Measurements from ENCODE around the gene KCNJ9. TPM values are rescaled to one million over a fixed set of nuclear protein-coding genes. Genes with fewer than 3 reads are reported as not detected.
A peak's percentile ranks its signal among the peaks of the same experiment; 100 is the strongest.

KCNJ9 gene
- total and polyA plus RNA-seq, 2 donors (not counting 3 experiments of a cell fraction or from before 2014, with no cell fraction given), result not detected

DNA sequence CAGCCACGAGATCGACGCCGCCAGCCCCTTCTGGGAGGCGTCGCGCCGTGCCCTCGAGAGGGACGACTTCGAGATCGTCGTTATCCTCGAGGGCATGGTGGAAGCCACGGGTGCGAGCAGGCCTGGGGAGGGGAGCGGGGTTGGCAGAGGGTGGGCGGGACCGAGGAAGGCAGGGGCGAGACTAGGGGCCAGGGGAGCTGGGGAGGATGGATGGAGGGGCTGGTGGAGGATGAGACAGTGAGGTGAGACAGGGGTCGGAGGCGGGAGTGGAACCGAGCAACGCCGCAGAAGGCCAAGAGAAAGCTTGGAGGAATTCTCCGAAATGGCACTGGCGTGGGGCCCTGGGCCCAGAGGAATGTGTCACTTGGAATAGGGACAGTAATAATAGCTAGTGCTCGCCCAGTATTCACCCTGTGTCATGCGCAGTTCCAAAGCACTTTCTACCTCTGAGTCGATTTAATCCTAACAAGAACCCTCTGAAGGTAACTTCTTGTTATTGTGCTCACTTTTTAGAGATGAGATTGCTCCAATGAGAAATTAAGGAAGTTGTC is 3.5 kb downstream of the KCNJ9 start:
- POLR2A ChIA-PET, result no interaction called here
- dilution Hi-C loops (cut with MboI; ENCODE audit: extremely low pct_ligation_motif_present, low sequenced_read_pairs), result no loop called here
- H4K20me1 ChIP-seq (replicated peaks; ENCODE audit: control insufficient read depth, extremely low read depth, insufficient read depth, low read length), result no peaks in the 10 kb centered on the region
- H3K9me1 ChIP-seq (replicated peaks; ENCODE audit: control insufficient read depth, extremely low read depth, insufficient read depth, low read length), result no peaks in the 10 kb centered on the region
- no peaks in the 10 kb centered on the region for H3K4me1 ChIP-seq (ENCODE audit: control insufficient read depth, extremely low read depth, insufficient read depth, low read length)
- H3K36me3 ChIP-seq (ENCODE audit: control insufficient read depth in 2 of 2, extremely low read depth in 1 of 2, insufficient read depth in 2 of 2, low read length in 2 of 2), result no peaks in the 10 kb centered on the region
- no peak for TF ChIP-seq MYC (IDR thresholded peaks at IDR 0.05; ENCODE audit: low read depth, low read length)
- no peak for TF ChIP-seq POLR2A (IDR thresholded peaks at IDR 0.05; ENCODE audit: low read depth, low read length)
- H2AFZ ChIP-seq (ENCODE audit: low read depth, low read length), result no peak overlapping the region
- CTCF ChIA-PET, result interaction anchor here (0.6 to 5.2 kb wide), 14 partner anchors 12 to 952 kb away, joined by 3 to 75 read pairs (median 16); partner anchors contain the start of gene IGSF8
- no TSS peak for BruUV-seq (replicated peaks)
- FAIRE-seq, result no peak
- no peak for DNase-seq (ENCODE audit: low read depth, low spot score)
- intact Hi-C loops (cut with micrococcal nuclease), result loop anchor here (1.0 kb wide), 2 partner anchors 149 to 291 kb away; no protein-coding TSS in a partner anchor
- no peak overlapping the region for H3K4me3 ChIP-seq (replicated peaks in 1 of 3; ENCODE audit: insufficient read depth in 1 of 3, low read depth in 1 of 3, low read length in 3 of 3)
- H3K27ac ChIP-seq (ENCODE audit: insufficient read depth, low read depth, low read length), result no peak overlapping the region
- peaks cover 44 to 46% of the 10 kb centered on the region in 2 experiments for H3K27me3 ChIP-seq (ENCODE audit: control insufficient read depth in 2 of 2, insufficient read depth in 2 of 2, low read length in 2 of 2)
- no peak overlapping the region for H3K9ac ChIP-seq (replicated peaks; ENCODE audit: extremely low read depth, insufficient read depth, low read length)
- H3K4me2 ChIP-seq (ENCODE audit: insufficient read depth, low read length), result no peak overlapping the region
- H3K9me3 ChIP-seq (replicated peaks; ENCODE audit: control insufficient read depth, insufficient read depth, low read length), result no peaks in the 10 kb centered on the region
- no peaks in the 10 kb centered on the region for H3K79me2 ChIP-seq (ENCODE audit: control insufficient read depth, insufficient read depth, low read length)

DNA sequence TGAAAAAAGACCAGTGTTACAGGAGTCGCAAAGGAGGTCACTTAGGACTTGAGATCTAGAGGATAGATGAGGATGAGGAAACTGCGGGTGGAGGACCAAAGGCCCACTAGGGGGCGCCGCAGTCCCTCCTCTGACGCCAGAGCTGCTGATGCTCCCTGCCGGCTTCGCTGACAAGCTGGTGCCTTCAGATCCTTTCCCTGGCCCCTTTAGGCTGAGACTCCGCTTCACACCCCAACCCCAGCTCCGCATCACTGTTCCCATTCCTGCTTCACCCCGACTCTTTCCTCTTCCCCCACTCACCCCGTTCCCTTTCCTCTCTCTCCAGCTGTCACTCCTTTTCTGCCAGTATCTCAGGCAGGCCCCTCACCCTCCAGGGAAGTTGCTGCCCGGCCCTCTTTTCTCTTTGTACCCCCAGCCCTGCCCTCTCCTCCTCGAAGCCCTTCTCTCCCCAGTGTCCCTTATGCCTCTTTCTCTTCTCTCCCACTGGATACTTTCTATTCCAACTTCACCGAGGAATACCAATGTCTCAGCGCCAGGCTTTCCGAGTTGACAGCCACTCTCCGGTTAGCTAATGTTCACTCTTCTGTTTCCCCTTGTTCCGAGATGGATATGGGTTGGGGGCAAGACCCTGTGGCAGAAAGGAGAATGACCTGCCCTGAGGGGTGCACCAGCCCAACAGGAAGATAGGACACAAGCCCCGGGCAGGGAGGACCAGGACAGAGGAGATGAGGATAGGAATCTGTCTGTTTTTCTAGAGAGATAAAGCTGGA is 4.5 kb downstream of the KCNJ9 start:
- H3K9me3 ChIP-seq (replicated peaks; ENCODE audit: control insufficient read depth, insufficient read depth, low read length), result no peaks in the 10 kb centered on the region
- no peaks in the 10 kb centered on the region for H3K36me3 ChIP-seq (ENCODE audit: control insufficient read depth in 2 of 2, extremely low read depth in 1 of 2, insufficient read depth in 2 of 2, low read length in 2 of 2)
- H2AFZ ChIP-seq (ENCODE audit: low read depth, low read length), result no peak overlapping the region
- no TSS peak for BruUV-seq (replicated peaks)
- no peaks in the 10 kb centered on the region for H3K9me1 ChIP-seq (replicated peaks; ENCODE audit: control insufficient read depth, extremely low read depth, insufficient read depth, low read length)
- no peaks in the 10 kb centered on the region for H3K79me2 ChIP-seq (ENCODE audit: control insufficient read depth, insufficient read depth, low read length)
- H3K4me3 ChIP-seq (replicated peaks in 1 of 3; ENCODE audit: insufficient read depth in 1 of 3, low read depth in 1 of 3, low read length in 3 of 3), result no peak overlapping the region
- TF ChIP-seq POLR2AphosphoS5 (IDR thresholded peaks at IDR 0.05; ENCODE audit: insufficient read depth, low read depth, low read length), result no peak
- TF ChIP-seq, protein P1, sequence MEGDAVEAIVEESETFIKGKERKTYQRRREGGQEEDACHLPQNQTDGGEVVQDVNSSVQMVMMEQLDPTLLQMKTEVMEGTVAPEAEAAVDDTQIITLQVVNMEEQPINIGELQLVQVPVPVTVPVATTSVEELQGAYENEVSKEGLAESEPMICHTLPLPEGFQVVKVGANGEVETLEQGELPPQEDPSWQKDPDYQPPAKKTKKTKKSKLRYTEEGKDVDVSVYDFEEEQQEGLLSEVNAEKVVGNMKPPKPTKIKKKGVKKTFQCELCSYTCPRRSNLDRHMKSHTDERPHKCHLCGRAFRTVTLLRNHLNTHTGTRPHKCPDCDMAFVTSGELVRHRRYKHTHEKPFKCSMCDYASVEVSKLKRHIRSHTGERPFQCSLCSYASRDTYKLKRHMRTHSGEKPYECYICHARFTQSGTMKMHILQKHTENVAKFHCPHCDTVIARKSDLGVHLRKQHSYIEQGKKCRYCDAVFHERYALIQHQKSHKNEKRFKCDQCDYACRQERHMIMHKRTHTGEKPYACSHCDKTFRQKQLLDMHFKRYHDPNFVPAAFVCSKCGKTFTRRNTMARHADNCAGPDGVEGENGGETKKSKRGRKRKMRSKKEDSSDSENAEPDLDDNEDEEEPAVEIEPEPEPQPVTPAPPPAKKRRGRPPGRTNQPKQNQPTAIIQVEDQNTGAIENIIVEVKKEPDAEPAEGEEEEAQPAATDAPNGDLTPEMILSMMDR (IDR thresholded peaks at IDR 0.05; ENCODE audit: extremely low read depth in 1 of 2, insufficient read depth in 1 of 2, low read depth in 1 of 2, low read length in 2 of 2), result peak; percentile 82 to 99
- H3K27me3 ChIP-seq (ENCODE audit: control insufficient read depth in 2 of 2, insufficient read depth in 2 of 2, low read length in 2 of 2), result peaks cover 35 to 37% of the 10 kb centered on the region in 2 experiments
- dilution Hi-C loops (cut with MboI; ENCODE audit: extremely low pct_ligation_motif_present, low sequenced_read_pairs), result no loop called here
- FAIRE-seq (peak; percentile 76), DNase-seq (ENCODE audit: low read depth, low spot score) (peak; percentile 65)
- no peak overlapping the region for H3K9ac ChIP-seq (replicated peaks; ENCODE audit: extremely low read depth, insufficient read depth, low read length)
- ChIA-PET CTCF (interaction anchor here (0.6 to 5.2 kb wide), 44 partner anchors 8 to 953 kb away, joined by 3 to 75 read pairs (median 4); partner anchors contain the start of genes CASQ1, IGSF8, IGSF9 and KCNJ10), POLR2A (no interaction called here)
- H3K27ac ChIP-seq (ENCODE audit: insufficient read depth, low read depth, low read length), result no peak overlapping the region
- H3K4me2 ChIP-seq (ENCODE audit: insufficient read depth, low read length), result no peak overlapping the region
- no peaks in the 10 kb centered on the region for H4K20me1 ChIP-seq (replicated peaks; ENCODE audit: control insufficient read depth, extremely low read depth, insufficient read depth, low read length)
- H3K4me1 ChIP-seq (ENCODE audit: control insufficient read depth, extremely low read depth, insufficient read depth, low read length), result no peaks in the 10 kb centered on the region
- intact Hi-C loops (cut with micrococcal nuclease), result loop anchor here (1.0 kb wide), 1 partner anchor 290 kb away; no protein-coding TSS in a partner anchor
